Activated CD8-positive, alpha-beta memory T cell treated with anti-CD3 and anti-CD28 coated beads, Interleukin-2, amount 10 ng/mL, durations not matched to agents 7 days and 5 days (primary cell): ENCODE results near the gene ASCC3. TPM values are rescaled to one million over a fixed set of nuclear protein-coding genes. Genes with fewer than 3 reads are reported as not detected.

Experiments
- ATAC-seq: fragments of 150-1000 bp; cut with Tn5 transposase; one replicate; pipeline ENCODE4 v1.10.0; 2021; ENCODE audit warnings: moderate library complexity
- CTCF ChIA-PET: fragments of 350-600 bp; sonication (Branson Sonifier 250); formaldehyde crosslinking; loops from one replicate; lab custom pipeline; 2021; ENCODE audit warnings: antibody characterized with exemption; lab: Charles Lee
- DNase-seq: peaks from one replicate; pipeline ENCODE4 v3.0.0-alpha.2; 2020
- H3K27ac Mint-ChIP-seq: one replicate; pipeline ENCODE4 v1.8.0; 2021; ENCODE audit warnings: mild to moderate bottlenecking, mixed read lengths
- H3K27me3 Mint-ChIP-seq: one replicate; pipeline ENCODE4 v1.8.0; 2021; ENCODE audit warnings: mixed read lengths
- H3K36me3 Mint-ChIP-seq: one replicate; pipeline ENCODE4 v1.8.0; 2021; ENCODE audit warnings: mild to moderate bottlenecking, mixed read lengths
- H3K4me1 Mint-ChIP-seq: one replicate; pipeline ENCODE4 v1.8.0; 2021; ENCODE audit warnings: mixed read lengths
- H3K4me3 Mint-ChIP-seq: one replicate; pipeline ENCODE4 v1.8.0; 2021; ENCODE audit warnings: mild to moderate bottlenecking, moderate library complexity, mixed read lengths
- H3K9me3 Mint-ChIP-seq: one replicate; pipeline ENCODE4 v1.8.0; 2022; ENCODE audit warnings: low read depth, mixed read lengths
- total RNA-seq, 2 experiments: library from RNA; stranded (reverse); gene quantifications; one replicate each; pipeline ENCODE4 v1.2.3, GENCODE V29; 2021

ASCC3 gene
- total RNA-seq, 2 experiments from 2014 or later, result 63.1 to 64.8 TPM

DNA sequence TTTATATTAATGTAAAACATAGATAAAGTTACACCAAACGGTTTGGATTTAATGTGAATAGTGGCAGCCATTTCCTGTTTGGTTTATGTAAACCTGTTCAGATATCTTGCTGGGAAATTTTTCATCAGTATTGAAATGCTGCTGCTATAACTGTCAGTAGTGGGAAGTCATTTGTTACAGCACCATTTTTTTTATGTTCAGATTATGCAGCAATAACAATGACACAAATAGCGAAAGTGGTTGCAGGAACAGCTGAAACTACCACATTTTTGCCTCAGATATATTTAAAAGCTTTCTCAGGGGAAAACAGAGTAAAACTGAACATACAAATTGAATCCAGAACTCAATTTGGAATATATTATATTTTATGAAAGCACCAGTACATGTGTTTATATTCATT lies 287.6 kb downstream of the ASCC3 start:
- CTCF ChIA-PET, result no interaction called here

DNA sequence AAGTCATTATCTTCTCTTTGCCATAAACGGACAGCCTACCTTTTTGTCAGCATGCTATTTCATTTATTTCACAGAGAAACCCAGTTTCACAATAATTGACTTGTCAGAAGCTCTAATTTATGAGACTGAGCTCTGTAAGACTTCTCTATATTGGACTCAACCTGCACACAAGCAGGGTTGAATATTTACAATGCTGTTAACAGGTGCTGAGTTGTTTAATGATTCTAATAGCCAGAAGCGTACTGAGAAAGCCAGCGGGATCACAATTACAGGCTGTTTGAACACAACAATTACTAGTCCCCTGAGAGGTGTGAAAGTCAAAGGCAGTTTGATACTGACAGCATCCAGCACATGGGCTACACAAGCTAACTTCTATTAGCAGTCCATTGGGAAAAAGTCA lies 288.2 kb downstream of the ASCC3 start:
- Mint-ChIP-seq H3K36me3 (peaks cover 26% of the 10 kb centered on the region), H3K27me3 (no peaks in the 10 kb centered on the region), H3K4me1 (peaks cover 4% of the 10 kb centered on the region), H3K27ac (no peak overlapping the region), H3K4me3 (no peak overlapping the region), H3K9me3 (no peaks in the 10 kb centered on the region)
- DNase-seq, result no peak
- CTCF ChIA-PET, result no interaction called here
- ATAC-seq, result no peak

More for the DNA sequence above, 287.6 kb downstream of the ASCC3 start:
- DNase-seq (no peak), ATAC-seq (no peak)
- Mint-ChIP-seq H3K27me3 (no peaks in the 10 kb centered on the region), H3K9me3 (no peaks in the 10 kb centered on the region), H3K36me3 (peaks cover 28% of the 10 kb centered on the region), H3K27ac (no peak overlapping the region), H3K4me1 (peaks cover 4% of the 10 kb centered on the region), H3K4me3 (no peak overlapping the region)

DNA sequence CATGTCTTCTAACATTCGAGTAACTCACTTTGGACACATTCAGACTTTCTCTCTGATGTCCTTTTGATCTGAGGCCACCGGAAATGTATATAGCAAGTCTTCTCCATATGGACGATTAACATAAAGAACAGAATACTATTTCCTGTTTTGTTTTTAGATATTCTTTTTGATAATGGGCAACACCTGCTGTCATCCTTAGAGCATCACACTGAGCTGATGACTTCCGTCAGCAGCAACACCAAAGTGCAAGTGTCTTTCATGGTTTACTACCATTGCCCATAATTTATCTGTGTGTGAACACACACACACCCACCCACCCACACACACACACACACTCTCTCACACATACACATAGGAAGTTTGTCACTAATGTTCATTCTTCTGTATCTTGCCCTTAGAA lies 303.7 kb downstream of the ASCC3 start:
- no peaks in the 10 kb centered on the region for H3K4me1 Mint-ChIP-seq
- ATAC-seq, result no peak
- no peaks in the 10 kb centered on the region for H3K27me3 Mint-ChIP-seq
- CTCF ChIA-PET, result no interaction called here
- H3K27ac Mint-ChIP-seq, result no peak overlapping the region
- no peaks in the 10 kb centered on the region for H3K9me3 Mint-ChIP-seq
- no peak overlapping the region for H3K4me3 Mint-ChIP-seq
- DNase-seq, result no peak
- peaks cover 11% of the 10 kb centered on the region for H3K36me3 Mint-ChIP-seq

DNA sequence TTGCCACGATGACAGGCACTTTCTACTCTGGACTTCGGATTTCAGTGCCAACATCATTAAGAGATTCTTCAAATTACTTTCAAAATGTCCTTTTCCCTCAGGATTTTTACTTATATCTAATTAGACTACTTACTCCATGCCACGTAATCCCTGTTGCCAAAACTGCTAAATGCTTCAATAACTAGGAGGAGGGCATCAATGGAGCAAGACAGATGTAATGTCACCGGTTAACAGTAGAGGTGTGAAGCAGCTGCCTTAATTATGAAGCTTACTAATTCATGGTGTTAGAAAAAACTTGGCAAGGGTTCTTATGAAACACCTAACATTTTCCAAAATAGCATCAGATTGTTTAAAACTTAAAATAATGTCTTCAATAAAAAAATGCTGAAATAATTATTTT lies 305.2 kb downstream of the ASCC3 start:
- CTCF ChIA-PET, result interaction anchor here (1.0 kb wide), 1 partner anchor 9 kb away, joined by 3 read pairs; no protein-coding TSS in a partner anchor
- no peak for DNase-seq
- ATAC-seq, result no peak
- Mint-ChIP-seq H3K36me3 (peaks cover 19% of the 10 kb centered on the region), H3K9me3 (no peaks in the 10 kb centered on the region), H3K4me3 (no peak overlapping the region), H3K4me1 (no peaks in the 10 kb centered on the region), H3K27ac (no peak overlapping the region), H3K27me3 (no peaks in the 10 kb centered on the region)

DNA sequence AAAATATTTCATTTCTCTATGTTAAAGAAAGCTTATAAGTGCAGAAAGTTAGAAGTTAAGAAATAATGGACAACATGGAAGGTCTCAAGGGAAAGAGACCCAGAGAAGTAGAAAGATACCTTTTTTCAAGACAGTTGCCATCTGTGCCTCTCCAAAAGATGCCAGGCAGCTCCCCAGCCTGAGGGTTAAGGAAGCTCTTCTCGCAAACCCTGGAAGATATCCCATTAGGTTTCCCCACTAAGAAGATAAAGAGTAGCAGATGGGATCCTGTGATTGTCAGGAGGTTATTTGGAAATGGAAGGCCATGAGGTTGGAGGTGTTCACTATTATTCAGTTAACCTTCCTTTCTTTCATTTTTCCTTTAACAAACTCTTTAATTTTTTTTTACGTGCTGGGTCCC lies 306.3 kb downstream of the ASCC3 start:
- ATAC-seq, result no peak
- Mint-ChIP-seq H3K4me1 (no peaks in the 10 kb centered on the region), H3K36me3 (peaks cover 29% of the 10 kb centered on the region), H3K27me3 (no peaks in the 10 kb centered on the region), H3K9me3 (no peaks in the 10 kb centered on the region), H3K4me3 (no peak overlapping the region), H3K27ac (no peak overlapping the region)
- no peak for DNase-seq
- CTCF ChIA-PET, result no interaction called here

DNA sequence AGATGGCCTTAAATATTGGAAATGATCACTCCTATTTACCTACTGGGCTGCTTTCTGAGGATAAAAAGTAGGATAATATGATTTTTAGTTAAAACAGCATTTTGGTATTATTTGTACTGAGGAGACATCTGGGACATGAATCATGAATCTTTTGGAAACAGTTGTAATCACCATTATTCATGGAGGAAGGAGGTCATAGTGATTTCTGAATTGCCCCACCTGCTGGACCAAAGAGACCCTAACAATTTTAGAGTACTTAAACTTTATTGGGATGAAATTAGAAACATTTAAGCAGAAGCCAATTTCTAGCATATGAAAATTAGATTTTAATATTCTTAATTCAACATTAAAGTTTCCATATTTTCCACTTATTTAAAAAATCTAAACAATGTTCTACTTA lies 308.0 kb downstream of the ASCC3 start:
- Mint-ChIP-seq H3K9me3 (peaks cover 2% of the 10 kb centered on the region), H3K4me1 (no peaks in the 10 kb centered on the region), H3K27ac (no peak overlapping the region), H3K36me3 (peaks cover 35% of the 10 kb centered on the region), H3K27me3 (no peaks in the 10 kb centered on the region), H3K4me3 (no peak overlapping the region)
- ATAC-seq (no peak), DNase-seq (no peak)
- CTCF ChIA-PET, result no interaction called here

DNA sequence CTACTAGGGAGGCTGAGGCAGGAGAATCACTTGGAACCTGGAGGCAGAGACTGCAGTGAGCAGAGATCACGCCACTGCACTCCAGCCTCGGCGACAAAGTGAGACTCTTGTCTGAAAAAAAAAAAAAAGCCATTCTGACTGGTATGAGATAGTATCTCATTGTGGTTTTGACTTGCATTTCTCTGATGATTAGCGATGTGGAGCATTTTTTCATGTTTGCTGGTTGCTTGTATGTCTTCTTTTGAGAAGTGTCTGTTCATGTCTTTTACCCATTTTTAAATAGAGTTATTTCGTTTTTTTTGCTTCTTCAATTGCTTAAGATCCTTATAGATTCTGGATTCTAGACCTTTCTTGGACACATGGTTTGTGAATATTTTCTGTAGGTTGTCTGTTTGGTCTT lies 312.9 kb downstream of the ASCC3 start:
- Mint-ChIP-seq H3K27ac (no peak overlapping the region), H3K9me3 (peaks cover 2% of the 10 kb centered on the region), H3K4me1 (no peaks in the 10 kb centered on the region), H3K4me3 (no peak overlapping the region), H3K27me3 (no peaks in the 10 kb centered on the region), H3K36me3 (peaks cover 42% of the 10 kb centered on the region)
- DNase-seq (no peak), ATAC-seq (no peak)
- CTCF ChIA-PET, result no interaction called here

DNA sequence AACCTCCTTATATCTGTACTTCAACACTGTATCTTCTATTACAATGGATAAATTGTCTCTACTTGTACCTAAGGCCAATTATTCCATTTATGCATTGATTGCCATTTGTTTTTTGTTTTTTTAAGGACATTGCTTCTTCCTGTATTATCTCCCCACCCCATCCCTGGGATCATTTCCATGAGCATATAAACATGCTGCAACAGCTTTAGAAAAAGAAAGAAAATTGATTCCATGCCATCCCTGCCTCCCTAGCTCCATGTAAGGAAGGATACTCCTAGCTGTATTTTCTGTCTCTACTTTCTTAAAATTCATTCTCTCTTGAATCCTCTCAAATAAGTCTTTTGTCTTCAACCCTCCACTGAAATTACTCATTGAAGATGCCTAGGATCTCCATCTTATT lies 314.6 kb downstream of the ASCC3 start:
- H3K4me1 Mint-ChIP-seq, result no peaks in the 10 kb centered on the region
- CTCF ChIA-PET, result interaction anchor here (1.1 kb wide), 1 partner anchor 10 kb away, joined by 3 read pairs; no protein-coding TSS in a partner anchor
- no peak for ATAC-seq

DNA sequence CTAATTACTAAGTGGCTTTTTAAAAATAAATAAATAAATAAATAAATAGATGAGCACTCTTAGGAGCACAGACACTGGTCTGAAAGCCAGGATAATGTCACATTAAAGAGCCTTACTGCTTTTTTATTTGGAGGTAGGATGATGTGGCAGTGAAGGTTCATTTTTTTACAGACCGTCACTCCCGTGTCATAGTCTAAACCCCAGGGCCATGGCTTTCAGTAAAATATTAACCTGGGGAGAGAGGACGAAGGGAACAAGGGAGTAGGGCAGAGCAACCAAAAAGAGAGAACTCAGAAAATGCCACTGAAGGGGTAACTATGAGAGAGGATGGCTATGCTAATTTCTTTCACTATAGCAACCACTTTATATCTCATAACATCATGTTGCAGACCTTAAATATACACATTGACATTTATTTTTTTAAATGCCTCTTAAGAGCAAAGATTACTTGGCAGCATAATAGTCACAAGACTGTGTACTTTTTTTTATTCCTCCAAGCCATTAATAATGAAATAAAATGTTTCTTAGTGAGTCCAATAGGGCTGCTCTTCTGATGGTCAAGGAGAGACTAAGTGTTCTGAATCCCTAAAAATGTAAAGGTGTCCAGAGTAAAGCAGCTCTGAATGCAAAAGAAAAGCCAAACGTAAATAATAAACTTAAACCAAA lies 315.6 kb downstream of the ASCC3 start:
- H3K4me3 Mint-ChIP-seq, result no peak overlapping the region

More for the DNA sequence above, 314.6 kb downstream of the ASCC3 start:
- DNase-seq, result no peak
- H3K36me3 Mint-ChIP-seq, result peaks cover 36% of the 10 kb centered on the region
- H3K4me3 Mint-ChIP-seq, result no peak overlapping the region
- H3K9me3 Mint-ChIP-seq, result peaks cover 2% of the 10 kb centered on the region
- no peak overlapping the region for H3K27ac Mint-ChIP-seq
- no peaks in the 10 kb centered on the region for H3K27me3 Mint-ChIP-seq

DNA sequence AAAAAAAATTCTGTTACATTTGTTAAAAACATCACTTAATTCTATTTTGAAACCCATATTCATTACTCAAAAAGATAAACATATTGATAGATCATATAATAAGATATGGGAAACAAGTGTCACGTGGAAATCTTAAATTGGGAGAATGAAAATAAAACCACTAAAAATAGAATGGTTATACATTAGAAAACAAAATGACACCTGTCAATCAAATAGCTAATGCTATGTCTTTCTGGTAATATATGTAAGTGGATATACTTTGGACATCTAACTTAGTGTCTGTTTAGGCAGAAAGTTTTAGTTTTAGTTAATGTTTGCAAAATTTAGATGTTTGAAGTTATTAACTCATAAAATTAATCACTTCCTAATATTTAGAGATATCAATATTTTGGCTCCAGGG lies 321.3 kb downstream of the ASCC3 start:
- DNase-seq, result no peak
- CTCF ChIA-PET, result no interaction called here
- Mint-ChIP-seq H3K9me3 (no peaks in the 10 kb centered on the region), H3K4me1 (no peaks in the 10 kb centered on the region), H3K4me3 (no peak overlapping the region), H3K36me3 (peaks cover 6% of the 10 kb centered on the region), H3K27me3 (no peaks in the 10 kb centered on the region), H3K27ac (no peak overlapping the region)
- ATAC-seq, result no peak

More for the DNA sequence above, 315.6 kb downstream of the ASCC3 start:
- Mint-ChIP-seq H3K36me3 (peaks cover 28% of the 10 kb centered on the region), H3K27me3 (no peaks in the 10 kb centered on the region), H3K9me3 (peaks cover 2% of the 10 kb centered on the region), H3K27ac (no peak overlapping the region), H3K4me1 (no peaks in the 10 kb centered on the region)
- ATAC-seq (no peak), DNase-seq (no peak)
- CTCF ChIA-PET, result no interaction called here

DNA sequence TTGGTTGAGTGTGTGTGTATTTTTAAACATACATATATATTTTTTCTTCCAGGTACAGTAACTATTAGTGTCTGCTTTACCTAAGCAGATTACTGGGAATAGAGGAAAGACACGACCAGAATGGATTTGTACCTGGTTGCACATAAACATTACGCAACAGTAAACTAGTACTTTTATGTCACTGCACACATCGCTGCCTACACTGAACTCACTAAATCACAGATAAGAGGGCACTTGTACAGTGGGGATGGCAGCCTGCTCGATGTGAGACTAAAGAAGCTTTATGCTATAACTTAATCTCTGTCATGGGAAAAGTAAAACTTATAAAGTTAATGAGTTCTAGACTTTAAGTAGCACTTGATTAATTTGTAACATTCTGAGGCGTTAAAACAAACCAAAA lies 326.9 kb downstream of the ASCC3 start:
- no peak for ATAC-seq
- Mint-ChIP-seq H3K27me3 (no peaks in the 10 kb centered on the region), H3K36me3 (peaks cover 6% of the 10 kb centered on the region), H3K4me1 (no peaks in the 10 kb centered on the region), H3K27ac (no peak overlapping the region), H3K4me3 (no peak overlapping the region), H3K9me3 (no peaks in the 10 kb centered on the region)
- CTCF ChIA-PET, result no interaction called here
- no peak for DNase-seq

DNA sequence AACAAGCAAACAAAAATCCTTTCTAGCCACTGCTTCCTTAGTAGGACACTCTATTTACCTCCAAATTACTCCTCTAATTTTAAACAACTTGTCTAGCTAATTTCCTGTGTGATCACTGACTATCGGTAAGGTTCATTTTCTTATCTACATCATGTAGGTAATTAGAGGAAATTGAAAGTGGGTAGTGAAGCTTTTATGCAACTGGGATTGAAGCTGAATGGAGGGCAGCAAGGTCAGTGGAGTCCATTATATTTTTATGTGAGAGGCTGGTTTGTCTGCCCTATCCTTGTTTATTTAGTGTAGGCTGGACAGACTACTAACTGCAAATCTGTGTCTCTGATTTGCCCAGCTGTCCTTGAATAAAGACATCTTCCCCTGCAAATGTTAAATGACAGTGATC lies 327.9 kb downstream of the ASCC3 start:
- Mint-ChIP-seq H3K4me1 (no peaks in the 10 kb centered on the region), H3K27ac (no peak overlapping the region), H3K9me3 (no peaks in the 10 kb centered on the region), H3K27me3 (no peaks in the 10 kb centered on the region), H3K36me3 (peaks cover 7% of the 10 kb centered on the region), H3K4me3 (no peak overlapping the region)
- CTCF ChIA-PET, result interaction anchor here (0.9 kb wide), 1 partner anchor 11 kb away, joined by 3 read pairs; no protein-coding TSS in a partner anchor
- DNase-seq, result no peak
- no peak for ATAC-seq

DNA sequence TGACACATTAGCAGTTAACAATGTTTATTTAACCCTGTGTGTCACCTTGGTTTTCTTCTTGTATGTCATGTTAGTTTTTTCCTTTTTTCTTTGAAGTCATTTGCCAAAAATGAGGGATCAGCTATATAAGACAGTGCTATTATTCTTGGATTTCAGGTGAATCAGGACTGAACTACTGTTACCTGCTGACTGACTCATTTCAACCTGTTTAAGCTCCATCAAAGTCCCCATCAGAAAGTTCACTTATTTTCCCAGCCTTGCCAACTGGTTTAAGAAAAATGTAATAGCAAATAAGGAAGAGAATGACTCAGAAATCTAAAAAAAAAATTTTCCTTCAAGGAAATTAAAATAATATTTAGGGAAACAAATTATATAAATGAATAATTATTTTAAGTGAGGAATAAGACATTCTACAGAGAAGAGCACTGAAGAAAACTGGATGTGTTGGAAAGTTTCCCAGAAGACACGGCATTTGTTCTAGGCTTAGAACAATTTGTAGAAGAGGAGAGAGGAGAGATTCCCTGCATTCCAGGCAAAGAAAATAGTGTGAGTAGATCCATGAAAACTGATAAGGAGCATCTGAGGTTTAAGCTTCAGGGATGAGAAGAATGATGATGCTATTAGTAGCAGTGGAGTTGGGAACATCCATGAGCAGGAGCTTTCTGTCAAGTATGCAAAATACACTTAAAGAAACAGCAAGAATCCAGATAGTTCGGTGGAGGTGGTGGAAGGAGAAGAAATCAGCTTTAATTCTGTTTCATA lies 331.5 kb downstream of the ASCC3 start:
- H3K4me1 Mint-ChIP-seq, result no peaks in the 10 kb centered on the region
- H3K27me3 Mint-ChIP-seq, result no peaks in the 10 kb centered on the region
- H3K4me3 Mint-ChIP-seq, result no peak overlapping the region
- no peak for ATAC-seq
- no peak overlapping the region for H3K27ac Mint-ChIP-seq
- CTCF ChIA-PET, result no interaction called here
- no peak for DNase-seq
- H3K9me3 Mint-ChIP-seq, result no peaks in the 10 kb centered on the region
- peaks cover 12% of the 10 kb centered on the region for H3K36me3 Mint-ChIP-seq

DNA sequence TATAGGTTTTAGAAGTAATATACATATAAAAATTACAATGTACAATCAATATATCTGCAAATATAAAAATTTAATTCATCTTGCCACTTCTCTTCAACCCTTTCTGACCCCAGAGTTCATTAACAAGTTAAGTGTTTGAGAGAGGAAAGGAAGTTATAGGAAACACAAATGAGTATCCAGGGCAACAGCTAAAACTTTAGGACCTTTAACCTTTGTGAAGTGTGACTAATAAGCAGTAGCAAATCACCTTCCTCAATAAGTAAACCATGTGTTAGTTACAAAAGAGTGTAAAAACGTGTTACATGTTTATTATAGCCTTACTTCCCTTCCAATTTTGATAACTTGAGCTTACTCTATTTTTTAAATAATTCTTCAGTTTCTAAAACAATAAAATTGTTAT lies 343.0 kb downstream of the ASCC3 start:
- Mint-ChIP-seq H3K27me3 (no peaks in the 10 kb centered on the region), H3K9me3 (no peaks in the 10 kb centered on the region), H3K4me1 (no peaks in the 10 kb centered on the region), H3K4me3 (no peak overlapping the region), H3K36me3 (peaks cover 47% of the 10 kb centered on the region), H3K27ac (no peak overlapping the region)
- CTCF ChIA-PET, result no interaction called here
- DNase-seq, result no peak
- ATAC-seq, result no peak
